Vagina (tissue), 2 donors: ENCODE results near the gene CYP4F3.

ENCODE experiments used
- CTCF ChIP-seq, 3 experiments: fragments of 450-650 bp in 2 of 3; fragments of 200-600 bp in 1 of 3; sonication (generic) in 1 of 3; IDR thresholded peaks; one replicate each; pipeline ENCODE4 v1.5.1; 2017 to 2019; ENCODE audit warnings: antibody characterized with exemption in 3 of 3, mild to moderate bottlenecking in 2 of 3, moderate library complexity in 2 of 3
- POLR2A ChIP-seq, 2 donors: fragments of 450-650 bp; IDR thresholded peaks; one replicate each; pipeline ENCODE4 v1.6.1; 2017; ENCODE audit warnings: antibody characterized with exemption in 2 of 2, mild to moderate bottlenecking in 2 of 2, moderate library complexity in 2 of 2
- POLR2AphosphoS5 ChIP-seq, 2 donors: sonication (generic); formaldehyde crosslinking; IDR thresholded peaks; one replicate each; pipeline ENCODE4 v1.9.0; 2017; ENCODE audit warnings: antibody characterized with exemption in 2 of 2, mild to moderate bottlenecking in 2 of 2, low read depth in 1 of 2; ENCODE audit not compliant: insufficient read depth in 1 of 2

DNA sequence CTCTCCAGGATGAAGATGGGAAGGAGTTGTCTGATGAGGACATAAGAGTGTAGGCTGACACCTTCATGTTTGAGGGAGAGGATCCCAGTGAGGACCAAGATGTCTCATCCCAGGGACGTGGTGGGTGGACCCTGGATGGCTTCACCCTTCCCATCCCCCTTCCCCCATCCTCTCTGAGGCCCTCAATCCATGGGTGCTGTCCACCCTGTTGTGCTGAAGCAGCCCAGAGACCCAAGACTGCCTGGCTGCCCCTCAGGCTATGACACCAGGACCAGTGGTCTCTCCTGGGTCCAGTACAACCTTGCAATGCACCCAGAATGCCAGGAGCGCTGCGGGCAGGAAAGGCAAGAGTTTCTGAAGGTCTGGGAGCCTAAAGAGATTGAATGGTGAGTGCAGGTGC lies 28.7 kb downstream of the CYP4F3 start:
- TF ChIP-seq POLR2A (IDR thresholded peaks at IDR 0.05) (no peak), CTCF (IDR thresholded peaks at IDR 0.05) (no peak), POLR2AphosphoS5 (IDR thresholded peaks at IDR 0.05; ENCODE audit: insufficient read depth in 1 of 2, low read depth in 1 of 2) (no peak)
